AG09309 (cell line): ENCODE measurements around the gene ABCG1.
A peak's percentile ranks its signal among the peaks of the same experiment; 100 is the strongest.

Source experiments
- DNase-seq: peaks from one replicate; pipeline ENCODE4 v3.0.0-alpha.2; 2010; ENCODE audit warnings: low read depth
- H3K4me3 ChIP-seq: 2 replicates; pipeline ENCODE4 v1.5.1; 2011; ENCODE audit warnings: mild to moderate bottlenecking, low read depth, low read length, moderate library complexity; ENCODE audit not compliant: control insufficient read depth
- CTCF ChIP-seq: IDR thresholded peaks from 2 replicates; pipeline ENCODE4 v1.5.1; 2011; ENCODE audit warnings: mild to moderate bottlenecking, low read depth, low read length, inconsistent platforms; ENCODE audit not compliant: insufficient read depth, control insufficient read depth; ENCODE audit errors: missing control alignments

ABCG1 gene

DNA sequence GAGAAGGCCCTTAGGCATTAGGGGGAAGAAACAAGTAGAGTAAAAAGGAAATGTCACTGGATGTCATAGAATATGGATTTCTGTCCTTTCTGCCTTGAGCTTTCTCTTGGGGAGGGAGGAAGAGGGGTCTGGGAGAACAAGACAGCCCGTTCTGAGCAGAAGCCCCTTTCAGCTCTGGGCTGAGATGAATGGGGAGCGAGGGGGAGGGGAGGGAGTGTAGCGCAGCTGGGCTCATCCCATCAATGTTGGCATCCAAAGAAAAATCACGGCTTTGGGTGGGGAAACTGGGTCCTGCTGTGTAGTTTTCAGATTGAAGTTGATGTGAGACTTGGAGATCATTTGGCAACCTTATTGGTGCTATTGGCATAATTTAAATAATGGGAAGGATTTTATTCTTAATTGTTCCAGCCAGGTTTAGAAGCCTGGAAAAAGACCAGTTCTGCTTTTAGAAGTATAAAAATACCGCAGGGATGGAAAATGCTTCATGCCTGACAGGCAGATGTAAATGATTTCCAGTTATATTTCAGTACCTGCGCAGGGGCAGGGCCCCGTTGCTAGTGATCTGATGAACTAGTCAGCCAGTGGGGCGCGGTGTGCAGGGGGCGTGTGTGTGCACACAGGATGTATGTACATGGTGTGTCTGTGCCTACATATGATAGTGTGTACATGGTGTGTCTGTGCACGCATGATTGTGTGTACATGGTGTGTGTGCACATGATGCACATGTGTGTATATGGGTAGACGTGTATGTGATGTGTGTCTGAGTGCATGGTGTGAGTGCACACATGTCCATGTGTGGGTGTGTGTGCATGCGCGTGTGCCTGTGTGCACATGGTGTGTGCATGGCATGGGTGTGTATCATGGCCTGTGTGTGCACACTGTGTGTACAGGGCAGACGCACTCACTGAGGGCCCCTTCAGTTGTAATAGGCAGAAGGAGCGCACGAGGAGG lies 36.0 kb downstream of the ABCG1 start:
- TF ChIP-seq CTCF, result no peak
- DNase-seq, result no peak
- no peak overlapping the region for H3K4me3 ChIP-seq

DNA sequence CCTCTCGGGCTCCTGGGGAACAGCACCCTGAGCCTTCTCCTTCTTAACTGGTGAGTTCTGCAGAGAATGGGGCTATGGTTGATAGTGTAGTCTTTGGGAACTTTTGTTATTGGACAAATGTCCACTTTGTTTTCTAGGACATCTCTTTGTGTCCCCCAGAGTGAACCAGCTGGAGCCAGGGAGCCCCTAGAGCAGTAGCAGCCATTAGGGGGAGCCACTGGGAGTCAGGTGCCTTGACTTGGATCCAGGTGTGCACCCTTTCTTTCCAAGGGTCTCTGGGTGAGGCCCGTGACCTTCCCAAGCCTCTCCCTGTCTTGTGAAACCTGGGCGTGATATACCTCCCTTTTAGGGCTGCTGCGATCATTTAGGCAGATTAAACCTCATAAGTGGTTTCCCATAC lies 36.9 kb downstream of the ABCG1 start:
- TF ChIP-seq CTCF, result no peak
- no peak overlapping the region for H3K4me3 ChIP-seq
- no peak for DNase-seq

DNA sequence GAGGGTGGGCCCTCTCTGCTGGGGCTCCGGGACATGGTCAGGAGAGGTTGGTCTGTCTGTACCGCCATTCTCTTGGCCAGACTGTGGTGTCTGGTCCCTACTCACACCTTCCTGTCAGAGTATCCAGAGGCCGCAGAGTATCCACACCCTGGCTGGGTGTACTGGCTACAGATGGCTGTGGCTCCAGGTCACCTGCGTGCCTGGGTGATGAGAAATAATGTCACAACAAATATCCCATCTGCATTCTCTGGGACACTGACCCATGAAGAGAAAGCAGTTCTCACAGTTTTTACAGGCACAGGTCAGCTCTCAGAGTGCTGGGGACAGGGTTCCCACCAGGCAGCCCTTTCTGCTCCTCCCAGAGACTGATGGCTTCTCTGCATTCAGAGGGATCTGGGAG lies 37.4 kb downstream of the ABCG1 start:
- DNase-seq, result no peak
- no peak for TF ChIP-seq CTCF
- H3K4me3 ChIP-seq, result no peak overlapping the region

DNA sequence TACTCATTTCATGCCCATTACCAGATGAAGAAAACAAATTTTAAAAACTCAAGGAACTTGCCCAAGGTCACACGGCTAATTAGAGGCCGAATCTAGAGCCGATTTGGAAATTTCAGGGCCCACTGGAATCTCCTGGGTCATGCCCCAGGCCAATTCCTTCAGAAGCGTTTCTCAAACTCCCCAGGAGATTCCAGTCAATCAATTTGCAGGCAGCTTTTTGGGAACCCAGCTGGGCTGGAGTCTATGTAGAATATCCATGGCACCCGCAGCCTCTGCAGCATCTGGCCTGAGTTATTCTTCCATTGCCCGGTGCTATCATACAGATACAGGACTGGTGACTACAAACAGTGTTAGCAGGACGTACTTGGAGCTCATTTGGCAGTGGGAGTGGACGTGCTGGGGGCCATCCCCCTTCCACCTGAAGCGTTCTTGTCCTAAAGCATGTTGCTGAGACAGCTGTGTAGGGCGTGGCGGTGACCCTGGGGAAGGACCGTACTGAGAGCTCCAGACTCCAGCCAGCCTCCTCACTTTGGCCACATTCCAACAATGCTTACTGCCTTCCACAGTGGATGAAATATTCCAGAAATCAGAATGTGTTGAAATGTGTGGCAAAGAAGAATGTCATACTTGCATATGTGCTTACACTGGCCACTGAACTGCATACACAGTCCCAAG lies 38.3 kb downstream of the ABCG1 start:
- no peak overlapping the region for H3K4me3 ChIP-seq
- no peak for TF ChIP-seq CTCF
- DNase-seq, result no peak

DNA sequence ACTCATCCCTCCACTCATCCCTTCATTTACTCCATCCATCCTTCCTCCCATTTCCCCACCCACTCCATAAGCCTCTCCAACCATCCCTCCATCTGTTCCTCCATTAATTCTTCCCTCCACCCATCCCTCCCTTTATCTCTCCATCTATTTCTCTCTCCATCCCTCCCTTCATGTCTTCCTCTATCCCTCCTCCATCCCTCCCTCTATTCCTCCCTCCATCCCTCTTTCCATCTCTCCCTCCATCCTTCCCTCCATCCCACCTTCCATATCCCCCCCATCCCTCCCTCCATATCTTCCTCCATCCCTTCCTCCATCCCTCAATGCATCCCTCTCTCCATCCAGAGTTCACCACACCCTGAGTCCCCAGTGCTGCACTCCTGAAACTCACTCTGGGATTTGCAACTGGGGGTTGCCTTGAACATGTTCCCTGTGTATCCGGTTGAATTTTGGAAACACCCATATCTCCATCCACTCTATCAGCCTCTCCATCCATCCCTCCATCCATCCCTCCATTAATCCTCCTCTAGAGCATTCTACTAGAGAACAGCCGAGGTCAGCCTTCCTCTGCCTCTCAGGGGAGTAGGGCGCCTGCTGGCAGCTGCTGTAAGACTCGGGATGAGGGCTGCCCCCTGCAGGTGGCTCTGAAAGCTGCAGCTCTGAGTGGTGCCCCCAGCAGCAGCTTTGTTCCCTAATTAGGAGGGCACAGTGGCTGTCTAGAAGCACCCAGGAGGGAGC lies 39.4 kb downstream of the ABCG1 start:
- H3K4me3 ChIP-seq, result no peak overlapping the region
- DNase-seq, result no peak
- peak; percentile 78 for TF ChIP-seq CTCF

DNA sequence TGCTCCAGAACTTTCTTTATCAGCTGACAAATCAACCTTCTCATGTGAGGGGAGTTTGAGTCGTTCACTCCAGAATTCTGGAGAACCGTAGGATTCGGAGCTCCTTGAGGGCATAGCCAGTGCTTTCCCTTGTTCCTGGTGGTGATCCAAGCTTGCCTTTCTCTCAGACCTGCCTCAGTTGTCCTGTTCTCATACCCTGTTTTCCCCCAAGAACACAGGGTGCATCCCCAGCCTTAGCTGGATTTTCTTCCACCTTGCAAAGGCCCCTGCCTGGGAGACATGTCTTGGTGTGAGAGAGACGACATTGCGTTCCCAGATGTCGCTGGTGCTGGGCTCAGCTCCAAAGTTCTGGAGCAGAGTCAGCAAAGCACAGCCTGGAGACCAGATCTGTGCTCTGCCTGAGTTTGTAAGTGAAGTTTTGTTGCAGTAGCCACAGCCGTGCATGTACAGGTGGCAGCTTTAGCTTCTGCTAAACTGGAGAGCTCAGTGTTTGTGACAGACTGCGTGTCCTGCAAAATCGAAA lies 40.0 kb downstream of the ABCG1 start:
- DNase-seq, result no peak
- H3K4me3 ChIP-seq, result no peak overlapping the region
- no peak for TF ChIP-seq CTCF
